Psoas muscle (tissue), 8 donors: ENCODE measurements around the gene MARCHF3. TPM values are rescaled to one million over a fixed set of nuclear protein-coding genes. Genes with fewer than 3 reads are reported as not detected.
A peak's percentile ranks its signal among the peaks of the same experiment; 100 is the strongest.

Experiments used
- ATAC-seq, 4 donors: fragments of 200-7000 bp; cut with Tn5 transposase; one replicate each; pipeline ENCODE4 v1.9.1; 2020; ENCODE audit warnings: moderate library complexity in 3 of 4, mild to moderate bottlenecking in 2 of 4
- DNase-seq, 2 donors: peaks; one replicate each; pipeline ENCODE4 v3.0.0-alpha.2; 2020
- H3K27ac ChIP-seq: fragments of 200-600 bp; one replicate; pipeline ENCODE4 v1.8.0; 2022
- H3K27me3 ChIP-seq, 3 donors: fragments of 200-600 bp in 1 of 3; one replicate each; pipeline versions ENCODE4 v1.6.1 to v1.8.0; 2013 to 2022; ENCODE audit warnings: low read length in 2 of 3, mild to moderate bottlenecking in 2 of 3, moderate library complexity in 1 of 3; ENCODE audit not compliant: insufficient read depth in 3 of 3
- H3K36me3 ChIP-seq, 2 donors: fragments of 200-600 bp in 1 of 2; one replicate each; pipeline versions ENCODE4 v1.6.1 to v1.8.0; 2013 to 2022; ENCODE audit warnings: low read depth in 1 of 2, mild to moderate bottlenecking in 1 of 2, moderate library complexity in 1 of 2; ENCODE audit not compliant: insufficient read depth in 1 of 2
- H3K4me1 ChIP-seq: fragments of 200-600 bp; one replicate; pipeline ENCODE4 v1.8.0; 2022
- H3K4me3 ChIP-seq: fragments of 200-600 bp; one replicate; pipeline ENCODE4 v1.8.0; 2022; ENCODE audit warnings: mild to moderate bottlenecking
- H3K9me3 ChIP-seq: fragments of 200-600 bp; one replicate; pipeline ENCODE4 v1.8.0; 2022
- WGBS, 3 donors: extraction: QIAGEN DNeasy Blood & Tissue Kit; methylation state at CpG; one replicate each; pipeline versions ENCODE4 v1.1.6 to v1.1.7; 2013; 5-methylcytosine and 5-hydroxymethylcytosine counted together
- intact Hi-C, 2 donors: fragments of 100-400 bp; cut with DNase I; formaldehyde crosslinking; loops; one replicate each; pipeline versions ENCODE4 v1.11.0 to v1.14.2; 2022
- polyA plus RNA-seq, 3 donors: library from polyadenylated mRNA; stranded (reverse); fragments of 200-250 nt; gene quantifications; one replicate each; pipeline ENCODE4 v1.2.3, GENCODE V29; 2013
- total RNA-seq, 4 donors: library from RNA; stranded (reverse); fragmentation: NEBNext Ultra II Directional in 2 of 4; extraction: Animal tissue kit (Norgen Biotek cat#: 25700) in 2 of 4; gene quantifications; one replicate each; pipeline versions ENCODE4 v1.2.1 to v1.2.4, GENCODE V29; 2021 to 2023
- TF ChIP-seq, protein P1 (sequence below): fragments of 200-600 bp; IDR thresholded peaks from one replicate; pipeline ENCODE4 v1.8.0; 2022; ENCODE audit warnings: antibody characterized with exemption
- donor health status: healthy with polysubstance abuse.
- donor health status: DM: no; HTN: no; CAD: no; lungs with moderate emphysema.
- donor health status: Bipolar disorder and iron deficiency.
- donor health status: healthy.
- donor health status: DM: yes; HTN: yes; CAD: no.
- donor health status: DM: no; HTN: no; CAD: no.
- donor health status: DM: no; HTN: no; CAD: no.
- donor health status: DM: yes; HTN: yes; CAD: no.

Gene MARCHF3
- total and polyA plus RNA-seq, 7 donors, result 6.0 to 22.0 (median 12.0) TPM

DNA sequence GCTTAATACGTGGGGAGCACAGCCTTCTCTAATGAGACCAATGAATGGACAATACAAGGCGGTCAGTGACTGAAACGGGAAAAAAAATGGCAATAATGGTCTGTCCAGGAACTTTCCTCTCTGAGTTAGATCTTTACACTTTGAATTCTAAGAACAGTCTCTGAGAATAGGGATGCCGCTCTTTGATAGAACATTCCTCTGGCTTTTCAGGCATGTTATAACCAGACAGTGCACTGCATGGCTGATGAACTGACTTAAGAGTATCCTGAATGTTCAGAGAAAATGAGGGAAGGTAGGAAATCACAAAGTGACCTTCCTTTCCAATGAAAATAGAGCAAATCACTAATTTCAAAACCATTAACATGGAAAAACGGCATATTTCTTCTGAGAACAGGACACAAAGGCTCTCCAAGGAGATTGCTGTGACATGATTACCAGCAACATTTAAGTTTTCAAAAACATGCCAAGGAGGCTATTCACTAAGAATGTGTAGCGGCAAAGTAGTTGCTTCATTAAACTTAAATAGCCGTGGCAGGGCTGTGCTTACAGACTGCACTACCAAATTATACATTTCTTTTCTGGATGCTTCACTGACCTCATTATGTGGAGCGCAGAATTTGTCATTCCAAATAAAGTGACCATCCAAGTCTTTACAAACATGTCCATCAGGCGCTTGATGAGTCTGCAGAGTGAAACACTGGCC, 105.9 kb downstream of the MARCHF3 start:
- peaks cover 13% of the 10 kb centered on the region for H3K4me1 ChIP-seq
- DNase-seq (no peak), ATAC-seq (no peak)
- no peaks in the 10 kb centered on the region for H3K9me3 ChIP-seq
- H3K36me3 ChIP-seq, result no peaks in the 10 kb centered on the region
- TF ChIP-seq, protein P1, sequence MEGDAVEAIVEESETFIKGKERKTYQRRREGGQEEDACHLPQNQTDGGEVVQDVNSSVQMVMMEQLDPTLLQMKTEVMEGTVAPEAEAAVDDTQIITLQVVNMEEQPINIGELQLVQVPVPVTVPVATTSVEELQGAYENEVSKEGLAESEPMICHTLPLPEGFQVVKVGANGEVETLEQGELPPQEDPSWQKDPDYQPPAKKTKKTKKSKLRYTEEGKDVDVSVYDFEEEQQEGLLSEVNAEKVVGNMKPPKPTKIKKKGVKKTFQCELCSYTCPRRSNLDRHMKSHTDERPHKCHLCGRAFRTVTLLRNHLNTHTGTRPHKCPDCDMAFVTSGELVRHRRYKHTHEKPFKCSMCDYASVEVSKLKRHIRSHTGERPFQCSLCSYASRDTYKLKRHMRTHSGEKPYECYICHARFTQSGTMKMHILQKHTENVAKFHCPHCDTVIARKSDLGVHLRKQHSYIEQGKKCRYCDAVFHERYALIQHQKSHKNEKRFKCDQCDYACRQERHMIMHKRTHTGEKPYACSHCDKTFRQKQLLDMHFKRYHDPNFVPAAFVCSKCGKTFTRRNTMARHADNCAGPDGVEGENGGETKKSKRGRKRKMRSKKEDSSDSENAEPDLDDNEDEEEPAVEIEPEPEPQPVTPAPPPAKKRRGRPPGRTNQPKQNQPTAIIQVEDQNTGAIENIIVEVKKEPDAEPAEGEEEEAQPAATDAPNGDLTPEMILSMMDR, result no peak
- intact Hi-C loops, result no loop called here
- no peak overlapping the region for H3K27ac ChIP-seq
- H3K4me3 ChIP-seq, result no peak overlapping the region
- no peaks in the 10 kb centered on the region for H3K27me3 ChIP-seq
- 96 to 98% (median 97%) methylated on average over 9 of the region's 9 CpGs for WGBS, 3 donors

DNA sequence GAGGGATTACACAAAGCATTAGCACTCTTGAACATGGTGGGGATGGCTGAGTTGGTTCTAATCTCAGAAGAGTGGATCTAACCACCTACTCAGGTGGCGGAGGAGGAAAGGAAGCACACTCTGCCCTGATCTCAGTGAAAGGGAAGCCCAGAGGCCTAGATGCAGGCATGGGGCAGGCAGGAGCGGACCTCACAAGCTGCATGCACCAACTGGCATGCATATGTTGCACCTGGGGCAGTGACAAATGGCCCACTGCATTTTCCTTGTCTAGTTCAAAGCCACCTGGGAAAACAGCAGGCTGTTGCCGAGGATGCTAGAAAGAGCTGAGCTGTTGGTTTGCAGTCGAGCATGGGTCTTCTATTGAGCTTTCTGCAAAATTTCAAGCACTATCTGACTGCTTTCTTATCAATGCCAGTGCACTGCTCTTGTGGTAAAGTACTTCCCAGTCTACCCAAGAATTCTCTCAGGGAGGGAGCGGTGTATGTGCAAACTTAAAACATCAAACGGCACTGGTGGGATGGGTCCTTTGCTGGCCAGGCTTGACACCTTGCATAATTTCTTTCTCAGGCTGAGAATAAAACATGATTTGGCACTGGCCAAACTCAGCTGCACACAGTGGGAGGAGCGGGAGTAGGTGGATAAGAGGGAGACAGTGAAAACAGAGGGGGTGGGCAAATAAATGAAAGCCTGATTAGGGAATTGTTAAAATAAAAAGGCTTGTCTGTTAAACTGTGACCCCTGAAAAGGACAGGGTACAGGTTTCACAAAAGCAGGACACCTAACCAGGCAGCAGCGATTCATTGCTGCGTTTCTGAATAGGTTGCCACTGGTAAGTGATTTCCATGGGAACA, 108.9 kb downstream of the MARCHF3 start:
- Histone ChIP-seq H3K4me3 (no peak overlapping the region), H3K36me3 (no peaks in the 10 kb centered on the region), H3K27ac (no peak overlapping the region), H3K27me3 (no peaks in the 10 kb centered on the region), H3K4me1 (peaks cover 17% of the 10 kb centered on the region), H3K9me3 (no peaks in the 10 kb centered on the region)
- ATAC-seq (peak in 1 of 4 donors; percentile 23), DNase-seq (no peak)
- WGBS, 3 donors, result 87 to 92% (median 87%) methylated on average over 9 of the region's 9 CpGs
- TF ChIP-seq, protein P1, result no peak
- intact Hi-C loops, result no loop called here

DNA sequence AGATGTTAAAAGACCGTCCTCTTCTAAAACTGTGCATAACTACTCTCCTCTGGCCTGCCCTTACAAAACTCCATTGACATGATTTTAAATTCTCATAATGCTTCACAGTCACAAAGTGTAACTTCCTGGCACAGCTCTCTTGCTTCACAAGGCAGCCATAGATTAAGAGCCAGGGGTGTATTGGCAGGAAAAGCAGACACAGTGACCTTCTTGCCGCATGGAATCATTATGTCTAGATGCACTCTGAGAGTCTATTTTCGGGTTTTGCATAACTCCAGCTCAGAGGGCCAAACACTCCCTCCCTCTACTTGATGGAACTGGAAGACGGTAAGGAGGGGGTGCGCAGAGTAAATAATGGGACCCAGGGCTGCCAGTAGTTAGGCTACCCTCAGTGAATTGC, 110.1 kb downstream of the MARCHF3 start:
- TF ChIP-seq, protein P1, result no peak
- Histone ChIP-seq H3K27me3 (no peaks in the 10 kb centered on the region), H3K36me3 (peaks cover 0 to 6% of the 10 kb centered on the region in 2 donors), H3K27ac (peak overlapping the region; percentile 63), H3K4me1 (peaks cover 17% of the 10 kb centered on the region), H3K4me3 (peak overlapping the region; percentile 15), H3K9me3 (no peaks in the 10 kb centered on the region)
- intact Hi-C loops, result no loop called here
- 13 to 19% (median 15%) methylated on average over 5 of the region's 5 CpGs for WGBS, 3 donors
- DNase-seq, result no peak
- peak; percentile 75 to 95 (median 90) for ATAC-seq

DNA sequence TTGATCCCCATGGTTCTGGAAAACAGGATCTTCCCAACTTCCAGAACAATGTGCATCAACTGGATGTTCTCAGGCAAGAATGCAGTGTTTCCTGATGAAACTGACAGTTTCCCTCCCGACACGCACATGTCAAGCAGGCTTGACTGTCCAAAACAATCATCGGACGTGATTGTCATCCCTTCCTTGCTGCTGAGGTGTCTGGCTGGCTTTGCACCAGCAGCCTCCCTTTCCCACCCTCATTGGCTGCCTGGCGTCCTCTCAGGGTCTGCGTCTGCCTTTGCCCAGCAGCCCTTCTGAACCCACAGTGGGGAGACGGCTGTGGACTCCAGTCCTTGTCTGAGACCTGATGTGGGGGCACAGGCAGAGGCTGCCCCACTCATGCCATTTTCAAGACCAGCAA, 110.8 kb downstream of the MARCHF3 start:
- Histone ChIP-seq H3K4me3 (no peak overlapping the region), H3K9me3 (no peaks in the 10 kb centered on the region), H3K27ac (peak overlapping the region; percentile 63), H3K4me1 (peaks cover 17% of the 10 kb centered on the region), H3K27me3 (no peaks in the 10 kb centered on the region), H3K36me3 (peaks cover 0 to 6% of the 10 kb centered on the region in 2 donors)
- DNase-seq (no peak), ATAC-seq (peak in 2 of 4 donors; percentile 5 to 19)
- intact Hi-C loops, result no loop called here
- 71 to 87% (median 78%) methylated on average over 7 of the region's 7 CpGs for WGBS, 3 donors
- TF ChIP-seq, protein P1, result no peak
